WTC11 (cell line): Measurements from ENCODE around the gene SLC28A1. TPM values are rescaled to one million over a fixed set of nuclear protein-coding genes. Genes with fewer than 3 reads are reported as not detected.
A peak's percentile ranks its signal among the peaks of the same experiment; 100 is the strongest.

Experiments
- ATAC-seq: fragments of 200-7000 bp; cut with Tn5 transposase; 2 replicates; pipeline ENCODE4 v1.10.0; 2021; ENCODE audit warnings: mild to moderate bottlenecking, moderate library complexity
- CTCF ChIA-PET: fragments of 300-600 bp; sonication (Branson Sonifier 250); formaldehyde crosslinking; loops from one replicate; lab custom pipeline; 2021; ENCODE audit warnings: antibody characterized with exemption; lab: Charles Lee
- POLR2A ChIA-PET: fragments of 350-600 bp; sonication (Branson Sonifier 250); formaldehyde crosslinking; loops from one replicate; lab custom pipeline; 2021; ENCODE audit warnings: antibody characterized with exemption; lab: Charles Lee
- DNase-seq: peaks from one replicate; pipeline ENCODE4 v3.0.0; 2021; ENCODE audit warnings: low spot score
- H3K27ac Mint-ChIP-seq: 2 replicates; pipeline ENCODE4 v1.8.0; 2021; ENCODE audit warnings: mixed read lengths
- H3K27me3 Mint-ChIP-seq: 2 replicates; pipeline ENCODE4 v1.8.0; 2021; ENCODE audit warnings: low read depth, mild to moderate bottlenecking, moderate library complexity, mixed read lengths
- H3K36me3 Mint-ChIP-seq: 2 replicates; pipeline ENCODE4 v1.8.0; 2021; ENCODE audit warnings: mixed read lengths
- H3K4me1 Mint-ChIP-seq: 2 replicates; pipeline ENCODE4 v1.8.0; 2022; ENCODE audit warnings: mixed read lengths
- H3K4me3 Mint-ChIP-seq: 2 replicates; pipeline ENCODE4 v1.8.0; 2021; ENCODE audit warnings: mild to moderate bottlenecking, moderate library complexity, mixed read lengths
- H3K9me3 Mint-ChIP-seq: 2 replicates; pipeline ENCODE4 v1.8.0; 2021; ENCODE audit warnings: mixed read lengths
- GABPB1 ChIP-seq: sonication (generic); formaldehyde crosslinking; IDR thresholded peaks from 2 replicates; pipeline ENCODE4 v1.8.1; 2023; ENCODE audit warnings: mild to moderate bottlenecking, missing genetic modification reagents
- JAZF1 ChIP-seq: fragments of 250-450 bp; sonication (Bioruptor Pico); IDR thresholded peaks from 2 replicates; pipeline ENCODE4 v1.9.0; 2021; ENCODE audit warnings: moderate library complexity, mild to moderate bottlenecking, inconsistent platforms
- PRRX2 ChIP-seq: fragments of 250-450 bp; sonication (Bioruptor Pico); IDR thresholded peaks from 2 replicates; pipeline ENCODE4 v1.8.0; 2021; ENCODE audit warnings: mild to moderate bottlenecking
- RELA ChIP-seq: sonication (generic); formaldehyde crosslinking; IDR thresholded peaks from 2 replicates; pipeline ENCODE4 v1.8.1; 2022; ENCODE audit warnings: missing genetic modification reagents, mild to moderate bottlenecking, borderline replicate concordance
- RORB ChIP-seq: fragments of 250-450 bp; sonication (Bioruptor Pico); IDR thresholded peaks from 2 replicates; pipeline ENCODE4 v1.9.0; 2021; ENCODE audit warnings: mild to moderate bottlenecking
- ZNF317 ChIP-seq: sonication (generic); formaldehyde crosslinking; IDR thresholded peaks from 2 replicates; pipeline ENCODE4 v1.8.1; 2023; ENCODE audit warnings: low read depth, mild to moderate bottlenecking, moderate library complexity, missing genetic modification reagents, borderline replicate concordance
- total RNA-seq: library from RNA; stranded (reverse); gene quantifications from 3 replicates; pipeline ENCODE4 v1.2.3, GENCODE V29; 2021
- TF ChIP-seq, protein P1 (sequence below): sonication (generic); formaldehyde crosslinking; IDR thresholded peaks from 2 replicates; pipeline ENCODE4 v1.8.1; 2023; ENCODE audit warnings: mild to moderate bottlenecking, moderate library complexity, missing genetic modification reagents
- TF ChIP-seq, protein P2 (sequence below): sonication (generic); formaldehyde crosslinking; IDR thresholded peaks from 2 replicates; pipeline ENCODE4 v1.8.1; 2023; ENCODE audit warnings: mild to moderate bottlenecking, missing genetic modification reagents, moderate library complexity
- TF ChIP-seq, protein P3 (sequence below): sonication (generic); formaldehyde crosslinking; IDR thresholded peaks from 2 replicates; pipeline ENCODE4 v1.8.1; 2022; ENCODE audit warnings: low read depth, missing genetic modification reagents, borderline replicate concordance
- TF ChIP-seq, protein P4 (sequence below): sonication (generic); formaldehyde crosslinking; IDR thresholded peaks from 2 replicates; pipeline ENCODE4 v1.8.1; 2023; ENCODE audit warnings: mild to moderate bottlenecking, missing genetic modification reagents, moderate library complexity
- TF ChIP-seq, protein P5 (sequence below): sonication (generic); formaldehyde crosslinking; conservative IDR thresholded peaks from 2 replicates; pipeline ENCODE4 v1.8.1; 2022; ENCODE audit warnings: mild to moderate bottlenecking, missing genetic modification reagents
- TF ChIP-seq, protein P6 (sequence below): sonication (generic); formaldehyde crosslinking; IDR thresholded peaks from 2 replicates; pipeline ENCODE4 v1.8.1; 2023; ENCODE audit warnings: mild to moderate bottlenecking, missing genetic modification reagents
- TF ChIP-seq, protein P7 (sequence below): sonication (generic); formaldehyde crosslinking; IDR thresholded peaks from 2 replicates; pipeline ENCODE4 v1.8.1; 2023; ENCODE audit warnings: mild to moderate bottlenecking, missing genetic modification reagents, borderline replicate concordance

SLC28A1 gene
- total RNA-seq, 1 experiment from 2014 or later = not detected

DNA sequence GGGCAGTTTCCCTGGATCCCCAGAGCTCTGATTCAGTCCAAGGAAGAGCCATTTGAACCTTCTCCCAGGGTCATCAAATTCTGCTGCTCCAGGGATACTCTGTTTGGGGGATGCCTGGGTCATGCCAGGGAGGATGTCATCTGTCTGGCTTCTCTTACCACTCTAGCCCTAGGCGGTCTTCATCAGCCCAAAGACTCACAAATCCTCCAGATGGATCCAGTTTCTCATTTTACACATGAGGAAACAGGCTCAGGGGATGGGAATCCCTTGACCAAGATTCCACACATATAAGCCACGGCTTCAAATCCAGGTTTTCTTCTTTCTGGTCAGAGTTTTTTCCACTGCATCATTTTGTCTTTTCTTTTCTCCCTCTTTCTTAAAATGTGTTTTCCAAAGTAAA lies 36.7 kb downstream of the SLC28A1 start (continued):
- TF ChIP-seq, protein P1, sequence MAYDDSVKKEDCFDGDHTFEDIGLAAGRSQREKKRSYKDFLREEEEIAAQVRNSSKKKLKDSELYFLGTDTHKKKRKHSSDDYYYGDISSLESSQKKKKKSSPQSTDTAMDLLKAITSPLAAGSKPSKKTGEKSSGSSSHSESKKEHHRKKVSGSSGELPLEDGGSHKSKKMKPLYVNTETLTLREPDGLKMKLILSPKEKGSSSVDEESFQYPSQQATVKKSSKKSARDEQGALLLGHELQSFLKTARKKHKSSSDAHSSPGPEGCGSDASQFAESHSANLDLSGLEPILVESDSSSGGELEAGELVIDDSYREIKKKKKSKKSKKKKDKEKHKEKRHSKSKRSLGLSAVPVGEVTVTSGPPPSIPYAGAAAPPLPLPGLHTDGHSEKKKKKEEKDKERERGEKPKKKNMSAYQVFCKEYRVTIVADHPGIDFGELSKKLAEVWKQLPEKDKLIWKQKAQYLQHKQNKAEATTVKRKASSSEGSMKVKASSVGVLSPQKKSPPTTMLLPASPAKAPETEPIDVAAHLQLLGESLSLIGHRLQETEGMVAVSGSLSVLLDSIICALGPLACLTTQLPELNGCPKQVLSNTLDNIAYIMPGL = no peak
- TF ChIP-seq RORB (CRISPR knock-in tag) = no peak
- TF ChIP-seq, protein P2, sequence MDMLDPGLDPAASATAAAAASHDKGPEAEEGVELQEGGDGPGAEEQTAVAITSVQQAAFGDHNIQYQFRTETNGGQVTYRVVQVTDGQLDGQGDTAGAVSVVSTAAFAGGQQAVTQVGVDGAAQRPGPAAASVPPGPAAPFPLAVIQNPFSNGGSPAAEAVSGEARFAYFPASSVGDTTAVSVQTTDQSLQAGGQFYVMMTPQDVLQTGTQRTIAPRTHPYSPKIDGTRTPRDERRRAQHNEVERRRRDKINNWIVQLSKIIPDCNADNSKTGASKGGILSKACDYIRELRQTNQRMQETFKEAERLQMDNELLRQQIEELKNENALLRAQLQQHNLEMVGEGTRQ (CRISPR knock-in tag) = no peak
- TF ChIP-seq, protein P3, sequence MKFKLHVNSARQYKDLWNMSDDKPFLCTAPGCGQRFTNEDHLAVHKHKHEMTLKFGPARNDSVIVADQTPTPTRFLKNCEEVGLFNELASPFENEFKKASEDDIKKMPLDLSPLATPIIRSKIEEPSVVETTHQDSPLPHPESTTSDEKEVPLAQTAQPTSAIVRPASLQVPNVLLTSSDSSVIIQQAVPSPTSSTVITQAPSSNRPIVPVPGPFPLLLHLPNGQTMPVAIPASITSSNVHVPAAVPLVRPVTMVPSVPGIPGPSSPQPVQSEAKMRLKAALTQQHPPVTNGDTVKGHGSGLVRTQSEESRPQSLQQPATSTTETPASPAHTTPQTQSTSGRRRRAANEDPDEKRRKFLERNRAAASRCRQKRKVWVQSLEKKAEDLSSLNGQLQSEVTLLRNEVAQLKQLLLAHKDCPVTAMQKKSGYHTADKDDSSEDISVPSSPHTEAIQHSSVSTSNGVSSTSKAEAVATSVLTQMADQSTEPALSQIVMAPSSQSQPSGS (CRISPR knock-in tag) = no peak
- TF ChIP-seq, protein P4, sequence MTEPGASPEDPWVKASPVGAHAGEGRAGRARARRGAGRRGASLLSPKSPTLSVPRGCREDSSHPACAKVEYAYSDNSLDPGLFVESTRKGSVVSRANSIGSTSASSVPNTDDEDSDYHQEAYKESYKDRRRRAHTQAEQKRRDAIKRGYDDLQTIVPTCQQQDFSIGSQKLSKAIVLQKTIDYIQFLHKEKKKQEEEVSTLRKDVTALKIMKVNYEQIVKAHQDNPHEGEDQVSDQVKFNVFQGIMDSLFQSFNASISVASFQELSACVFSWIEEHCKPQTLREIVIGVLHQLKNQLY (CRISPR knock-in tag) = no peak
- no peak for TF ChIP-seq GABPB1 (CRISPR knock-in tag)

DNA sequence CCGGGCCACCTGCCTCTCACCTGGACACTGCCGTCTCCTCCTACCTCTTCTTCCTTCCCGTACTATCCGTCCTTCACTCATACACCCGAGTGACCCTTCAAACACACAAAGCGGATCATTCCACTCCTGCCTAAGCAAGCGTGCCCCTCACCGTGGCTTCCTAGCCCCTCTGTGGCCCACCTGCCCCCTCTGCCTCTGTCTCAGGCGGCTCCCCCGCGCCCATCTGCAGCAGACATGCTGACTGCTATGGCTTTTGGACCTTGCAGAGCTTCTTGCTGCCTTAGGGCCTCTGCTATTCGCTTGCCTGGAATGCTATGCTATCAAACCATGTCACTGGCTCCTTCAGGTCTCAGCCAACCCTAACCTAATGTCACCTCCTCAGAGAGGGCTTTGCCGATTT lies 38.1 kb downstream of the SLC28A1 start:
- Mint-ChIP-seq H3K9me3 (no peaks in the 10 kb centered on the region), H3K27ac (peak overlapping the region; percentile 12; the same call in 1 of the 2 replicates), H3K27me3 (no peaks in the 10 kb centered on the region), H3K36me3 (no peaks in the 10 kb centered on the region), H3K4me3 (no peak overlapping the region), H3K4me1 (peaks cover 10% of the 10 kb centered on the region)
- CTCF ChIA-PET = no interaction called here
- no peak for TF ChIP-seq ZNF317 (CRISPR knock-in tag)
- no peak for TF ChIP-seq PRRX2 (CRISPR knock-in tag)
- TF ChIP-seq JAZF1 (CRISPR knock-in tag) = no peak
- no peak for TF ChIP-seq RELA (CRISPR knock-in tag)
- TF ChIP-seq, protein P5, sequence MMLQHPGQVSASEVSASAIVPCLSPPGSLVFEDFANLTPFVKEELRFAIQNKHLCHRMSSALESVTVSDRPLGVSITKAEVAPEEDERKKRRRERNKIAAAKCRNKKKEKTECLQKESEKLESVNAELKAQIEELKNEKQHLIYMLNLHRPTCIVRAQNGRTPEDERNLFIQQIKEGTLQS (CRISPR knock-in tag) = no peak
- TF ChIP-seq, protein P6, sequence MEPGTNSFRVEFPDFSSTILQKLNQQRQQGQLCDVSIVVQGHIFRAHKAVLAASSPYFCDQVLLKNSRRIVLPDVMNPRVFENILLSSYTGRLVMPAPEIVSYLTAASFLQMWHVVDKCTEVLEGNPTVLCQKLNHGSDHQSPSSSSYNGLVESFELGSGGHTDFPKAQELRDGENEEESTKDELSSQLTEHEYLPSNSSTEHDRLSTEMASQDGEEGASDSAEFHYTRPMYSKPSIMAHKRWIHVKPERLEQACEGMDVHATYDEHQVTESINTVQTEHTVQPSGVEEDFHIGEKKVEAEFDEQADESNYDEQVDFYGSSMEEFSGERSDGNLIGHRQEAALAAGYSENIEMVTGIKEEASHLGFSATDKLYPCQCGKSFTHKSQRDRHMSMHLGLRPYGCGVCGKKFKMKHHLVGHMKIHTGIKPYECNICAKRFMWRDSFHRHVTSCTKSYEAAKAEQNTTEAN (CRISPR knock-in tag) = no peak
- TF ChIP-seq, protein P7, sequence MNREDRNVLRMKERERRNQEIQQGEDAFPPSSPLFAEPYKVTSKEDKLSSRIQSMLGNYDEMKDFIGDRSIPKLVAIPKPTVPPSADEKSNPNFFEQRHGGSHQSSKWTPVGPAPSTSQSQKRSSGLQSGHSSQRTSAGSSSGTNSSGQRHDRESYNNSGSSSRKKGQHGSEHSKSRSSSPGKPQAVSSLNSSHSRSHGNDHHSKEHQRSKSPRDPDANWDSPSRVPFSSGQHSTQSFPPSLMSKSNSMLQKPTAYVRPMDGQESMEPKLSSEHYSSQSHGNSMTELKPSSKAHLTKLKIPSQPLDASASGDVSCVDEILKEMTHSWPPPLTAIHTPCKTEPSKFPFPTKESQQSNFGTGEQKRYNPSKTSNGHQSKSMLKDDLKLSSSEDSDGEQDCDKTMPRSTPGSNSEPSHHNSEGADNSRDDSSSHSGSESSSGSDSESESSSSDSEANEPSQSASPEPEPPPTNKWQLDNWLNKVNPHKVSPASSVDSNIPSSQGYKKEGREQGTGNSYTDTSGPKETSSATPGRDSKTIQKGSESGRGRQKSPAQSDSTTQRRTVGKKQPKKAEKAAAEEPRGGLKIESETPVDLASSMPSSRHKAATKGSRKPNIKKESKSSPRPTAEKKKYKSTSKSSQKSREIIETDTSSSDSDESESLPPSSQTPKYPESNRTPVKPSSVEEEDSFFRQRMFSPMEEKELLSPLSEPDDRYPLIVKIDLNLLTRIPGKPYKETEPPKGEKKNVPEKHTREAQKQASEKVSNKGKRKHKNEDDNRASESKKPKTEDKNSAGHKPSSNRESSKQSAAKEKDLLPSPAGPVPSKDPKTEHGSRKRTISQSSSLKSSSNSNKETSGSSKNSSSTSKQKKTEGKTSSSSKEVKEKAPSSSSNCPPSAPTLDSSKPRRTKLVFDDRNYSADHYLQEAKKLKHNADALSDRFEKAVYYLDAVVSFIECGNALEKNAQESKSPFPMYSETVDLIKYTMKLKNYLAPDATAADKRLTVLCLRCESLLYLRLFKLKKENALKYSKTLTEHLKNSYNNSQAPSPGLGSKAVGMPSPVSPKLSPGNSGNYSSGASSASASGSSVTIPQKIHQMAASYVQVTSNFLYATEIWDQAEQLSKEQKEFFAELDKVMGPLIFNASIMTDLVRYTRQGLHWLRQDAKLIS (CRISPR knock-in tag) = no peak
- TF ChIP-seq, protein P1 = no peak
- ATAC-seq (no peak), DNase-seq (no peak)
- POLR2A ChIA-PET = no interaction called here
